Central memory CD4-positive, alpha-beta T cell (primary cell): ENCODE data around the gene LIPC.

Experiments
- DNase-seq: peaks from one replicate; pipeline ENCODE4 v3.0.0; 2022

Gene LIPC

DNA sequence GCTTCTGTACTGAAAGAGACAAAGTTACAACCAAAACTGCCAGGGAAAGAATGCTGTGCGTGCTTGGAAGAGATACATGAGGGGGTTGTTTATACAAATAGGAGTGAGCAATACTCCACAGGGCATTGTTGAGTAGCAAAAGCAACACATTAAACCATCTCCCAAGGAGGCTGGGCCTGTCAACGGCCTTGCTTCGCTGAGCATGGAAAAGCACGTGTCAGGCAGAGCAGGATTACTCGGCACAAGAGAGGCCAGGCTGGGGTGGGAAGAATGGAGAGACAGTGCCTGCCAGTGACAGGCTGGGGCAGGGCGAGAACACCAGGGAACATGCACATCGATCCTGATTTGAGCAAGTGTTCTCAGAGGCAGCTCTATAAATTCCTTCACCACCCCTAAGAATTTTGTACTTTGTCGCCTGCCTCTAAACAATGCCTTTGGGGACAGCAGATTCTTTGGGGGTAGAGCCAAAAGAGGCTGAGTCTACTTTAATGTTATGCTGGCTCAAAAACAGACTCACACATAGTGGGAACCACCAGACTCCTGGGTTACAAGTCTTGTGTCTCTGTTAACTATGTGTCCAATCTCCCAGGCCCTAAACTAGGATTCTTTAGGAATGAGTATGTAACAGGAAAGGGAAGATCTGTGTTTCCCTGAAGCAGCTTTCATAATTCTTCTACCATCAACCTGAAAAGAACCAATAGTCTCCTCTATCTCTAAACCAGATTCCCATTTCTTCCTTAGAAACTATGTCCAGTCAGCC lies 67.2 kb downstream of the LIPC start:
- no peak for DNase-seq

DNA sequence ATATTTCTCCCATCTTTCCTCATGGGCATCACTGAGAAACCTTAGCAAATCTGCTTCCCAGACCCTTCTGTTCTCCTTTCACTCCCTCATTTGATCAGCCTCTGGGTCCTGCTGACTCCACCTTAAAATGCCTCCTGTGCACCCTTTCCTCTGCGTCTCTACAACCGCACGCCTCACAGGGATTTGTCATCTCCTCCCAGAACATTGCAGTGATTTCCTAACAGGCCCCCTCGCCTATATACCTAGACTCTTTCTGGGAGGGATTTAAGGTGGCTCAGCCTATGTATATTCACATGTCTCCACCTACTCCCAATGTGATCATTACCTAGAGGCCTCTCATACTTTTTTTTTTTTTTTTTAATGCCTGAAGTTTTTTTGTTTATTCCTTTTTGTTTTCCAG lies 69.2 kb downstream of the LIPC start:
- DNase-seq, result no peak

DNA sequence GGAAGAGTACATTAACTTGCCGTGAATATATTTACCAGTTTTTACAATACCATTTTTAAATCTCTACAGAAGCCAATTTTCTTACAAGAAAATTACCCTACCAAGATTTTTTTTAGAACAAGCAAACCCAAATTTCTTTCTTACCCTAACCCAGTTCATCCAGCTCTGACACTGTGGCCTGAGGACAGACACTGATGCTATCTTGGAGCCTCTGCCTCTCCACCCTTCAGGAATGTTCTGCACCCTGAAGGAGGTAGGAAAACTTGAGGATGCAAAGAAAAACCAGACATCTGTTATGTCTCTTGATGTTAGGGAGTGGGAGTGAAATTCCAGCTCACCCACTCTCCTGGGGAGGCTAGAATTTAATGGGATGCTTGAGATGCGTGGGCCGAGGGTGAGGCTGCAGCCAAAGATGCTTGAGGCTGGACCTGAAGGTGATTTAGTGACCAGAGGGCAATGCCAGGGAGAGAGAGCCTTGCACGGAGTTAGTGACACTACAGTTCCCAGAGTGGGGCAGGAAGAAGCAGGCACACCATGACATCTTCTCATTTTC lies 69.9 kb downstream of the LIPC start:
- no peak for DNase-seq

DNA sequence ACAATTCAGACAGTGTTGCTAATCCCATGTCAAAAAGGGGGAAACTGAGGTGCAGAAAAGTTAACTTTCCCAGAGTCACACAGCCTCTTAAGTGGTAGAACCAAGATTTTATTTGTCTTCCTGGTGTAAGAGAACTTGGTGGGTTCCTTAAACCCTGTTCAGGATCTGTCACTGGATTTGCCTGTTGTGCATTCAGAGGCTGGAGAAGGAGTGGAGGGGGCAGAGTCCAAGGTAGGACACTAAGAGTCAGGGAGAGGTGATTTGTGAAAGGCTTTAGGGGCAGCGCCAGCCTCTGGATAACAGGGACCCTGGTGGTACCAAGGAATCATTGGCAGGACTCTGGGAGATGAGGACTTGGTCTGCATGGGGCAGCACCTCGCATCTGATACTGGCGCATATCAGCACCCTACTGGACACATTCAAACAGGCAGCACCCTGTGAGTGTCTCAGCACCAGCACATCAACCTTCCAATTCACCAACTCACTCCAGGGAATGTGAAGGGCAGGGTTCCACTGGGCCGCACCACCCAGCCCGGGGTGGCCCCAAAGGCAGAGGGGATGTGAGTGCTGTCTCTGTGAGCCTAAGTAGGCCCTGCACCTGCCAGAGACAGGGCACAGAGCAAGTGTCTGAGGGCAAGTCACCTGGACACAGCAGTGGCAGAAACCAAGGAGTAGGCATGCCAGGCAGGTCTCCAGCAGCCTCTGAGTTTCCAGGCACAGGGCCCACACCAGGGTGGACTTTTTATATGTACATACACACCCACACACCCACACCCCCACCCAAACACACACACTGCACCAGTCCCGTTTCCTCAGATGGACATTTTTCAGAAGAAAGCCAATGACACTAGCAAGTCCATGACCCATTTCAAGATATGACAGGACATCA lies 71.6 kb downstream of the LIPC start:
- no peak for DNase-seq

DNA sequence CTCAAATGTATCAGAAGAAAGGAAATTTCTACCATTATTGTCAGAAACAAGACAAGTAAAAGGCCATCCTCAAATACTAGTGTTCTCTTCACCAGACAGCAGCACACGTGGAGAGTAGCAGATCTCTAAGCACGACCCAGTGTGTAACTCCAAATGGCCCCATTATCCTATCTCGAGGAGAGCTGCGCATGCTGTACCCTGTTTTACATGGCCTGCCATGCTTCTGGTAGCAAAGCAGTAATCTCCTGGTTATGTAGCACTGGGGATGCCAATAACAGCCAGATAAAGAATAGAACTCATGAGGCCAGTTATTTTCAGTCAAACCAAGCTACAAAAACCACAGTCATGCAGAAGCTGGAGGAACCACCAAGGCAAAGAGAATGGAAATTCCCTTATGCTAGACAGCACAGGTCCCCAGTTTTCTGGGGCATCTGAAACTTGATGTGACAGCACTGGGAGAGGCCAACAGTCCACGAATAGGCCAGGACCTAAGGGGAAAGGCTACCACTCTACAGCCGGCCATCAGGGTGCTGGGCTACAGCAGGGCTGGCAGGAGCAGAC lies 73.0 kb downstream of the LIPC start:
- no peak for DNase-seq

DNA sequence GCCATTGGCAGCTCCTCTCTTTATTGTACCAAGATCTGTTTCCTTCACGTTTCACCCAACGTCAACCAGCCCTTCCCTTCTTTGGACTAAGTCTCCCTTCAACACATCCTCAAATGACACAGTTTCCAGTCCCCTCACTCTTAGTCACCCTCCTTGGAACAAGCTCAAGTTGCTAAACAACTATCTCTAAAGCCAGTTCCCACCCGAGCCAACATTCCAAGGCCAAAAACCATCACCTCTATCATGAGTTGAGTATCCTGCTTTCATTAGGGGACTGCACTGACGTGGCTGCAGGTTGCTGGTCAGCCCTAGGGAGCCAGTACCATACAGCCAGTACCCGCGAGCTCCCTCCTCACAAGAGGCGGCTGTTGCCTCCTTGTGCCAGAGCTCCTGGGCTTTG lies 73.8 kb downstream of the LIPC start:
- no peak for DNase-seq

DNA sequence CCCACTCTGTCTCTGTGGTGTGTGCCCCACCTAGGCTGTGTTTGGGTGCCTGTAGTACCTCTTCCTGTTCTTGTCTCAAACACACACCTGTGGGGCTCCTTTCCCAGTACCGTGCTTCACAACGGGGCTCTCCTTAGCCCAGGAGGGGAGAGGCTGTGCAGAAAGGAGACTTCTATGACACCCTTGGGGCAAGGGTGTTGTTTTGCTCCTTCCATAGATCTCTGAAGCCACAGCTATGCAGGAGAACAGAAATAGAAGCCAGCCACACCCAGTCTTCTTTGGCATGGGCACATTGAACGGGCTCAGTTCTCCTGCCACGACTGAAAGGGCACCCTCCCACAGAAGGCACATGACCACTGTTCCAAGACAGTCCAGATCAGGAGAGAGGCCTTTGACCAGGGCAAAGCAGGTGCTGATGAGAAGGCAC lies 74.3 kb downstream of the LIPC start:
- no peak for DNase-seq

DNA sequence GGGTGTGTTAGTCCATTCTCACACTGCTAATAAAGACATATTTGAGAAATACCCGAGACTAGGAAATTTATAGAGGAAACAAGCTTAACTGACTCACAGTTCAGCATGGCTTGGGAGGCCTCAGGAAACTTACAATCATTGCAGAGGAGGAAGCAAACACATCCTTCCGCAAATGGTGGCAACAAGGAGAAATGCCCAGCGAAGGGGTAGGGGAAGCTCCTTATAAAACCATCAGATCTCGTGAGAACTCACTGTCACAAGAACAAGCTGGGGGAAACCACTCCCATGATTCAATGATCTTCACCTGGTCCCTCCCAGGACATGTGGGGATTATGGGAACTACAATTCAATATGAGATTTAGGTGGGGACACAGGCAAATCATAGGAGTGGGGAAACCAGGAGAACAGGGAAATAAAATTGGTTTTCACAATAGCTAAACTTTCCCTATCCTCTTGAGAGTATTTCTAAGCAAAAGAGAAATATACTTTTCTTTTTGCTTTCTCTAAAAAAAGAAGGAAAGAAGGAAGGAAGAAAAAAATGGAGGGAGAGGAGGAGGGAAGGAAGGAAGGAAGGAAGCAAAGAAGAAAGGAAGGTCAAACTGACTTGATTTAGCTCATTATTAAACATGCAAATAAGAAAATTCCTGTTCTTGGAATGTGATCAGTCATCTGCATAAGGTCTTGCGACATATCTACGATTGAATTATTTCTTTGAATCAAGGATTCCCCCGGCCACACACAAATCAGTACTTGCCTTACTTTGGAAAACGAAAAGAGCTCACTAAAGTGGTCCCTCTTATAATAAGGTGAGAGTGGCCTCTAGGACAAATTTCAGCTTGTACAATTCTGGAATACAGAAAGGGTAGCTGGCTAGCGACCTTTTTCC lies 75.2 kb downstream of the LIPC start:
- DNase-seq, result no peak

DNA sequence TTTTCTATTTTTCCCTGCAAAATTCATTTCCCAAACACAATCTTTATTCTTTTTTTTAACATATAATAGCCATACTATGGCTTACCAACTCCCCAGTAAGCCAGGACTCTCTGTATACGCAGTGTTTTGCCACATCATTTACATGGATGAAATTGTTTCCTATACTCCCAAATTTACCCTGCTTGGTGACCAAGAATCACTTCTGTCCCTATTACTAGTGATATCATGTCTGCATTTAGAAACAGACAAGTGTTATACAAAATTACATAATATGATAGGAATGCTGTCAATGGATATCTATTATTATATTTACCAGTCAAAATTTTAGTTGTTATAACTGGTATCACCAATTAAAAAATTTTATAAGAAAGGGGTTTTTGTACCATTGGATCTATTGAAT lies 77.8 kb downstream of the LIPC start:
- DNase-seq, result no peak

DNA sequence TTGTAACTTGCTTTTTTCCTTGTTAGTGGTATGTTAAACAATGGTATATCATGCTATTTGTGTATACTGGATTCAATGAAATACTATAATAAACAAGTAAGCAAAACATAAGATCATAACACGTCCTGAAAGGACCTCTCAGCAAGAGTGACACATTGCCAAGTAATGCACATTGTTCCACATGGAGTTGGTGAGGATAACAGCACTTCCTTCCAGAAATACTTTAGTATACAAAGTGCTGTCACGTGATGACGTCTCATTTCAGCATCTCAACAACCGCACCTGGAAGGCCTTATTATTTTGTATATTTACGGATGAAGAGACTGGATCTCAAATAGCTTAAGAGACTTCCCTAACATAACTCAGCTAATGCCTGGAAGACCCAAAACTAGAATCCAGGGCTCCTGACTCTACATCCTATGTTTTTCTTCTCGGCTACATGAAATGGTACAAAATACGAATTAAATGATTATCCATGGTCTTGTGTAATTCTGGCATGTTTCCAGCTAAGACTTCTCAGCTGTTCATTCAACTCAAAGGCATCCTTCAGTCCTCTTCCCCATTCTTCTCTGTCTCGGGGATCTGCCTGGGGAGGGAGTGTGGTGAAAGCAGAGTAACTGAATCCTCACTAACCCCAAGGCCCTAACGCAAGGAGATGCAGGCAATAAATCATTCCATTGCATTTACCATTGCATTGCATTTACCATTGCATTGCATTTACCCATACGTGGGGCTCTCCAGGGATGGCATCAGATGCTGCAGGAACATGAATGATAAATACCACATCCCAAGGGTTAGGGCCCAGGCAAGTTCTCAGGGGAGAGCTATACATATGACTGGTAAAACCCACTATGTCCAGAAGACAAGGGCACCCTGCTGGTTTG lies 79.2 kb downstream of the LIPC start:
- no peak for DNase-seq

DNA sequence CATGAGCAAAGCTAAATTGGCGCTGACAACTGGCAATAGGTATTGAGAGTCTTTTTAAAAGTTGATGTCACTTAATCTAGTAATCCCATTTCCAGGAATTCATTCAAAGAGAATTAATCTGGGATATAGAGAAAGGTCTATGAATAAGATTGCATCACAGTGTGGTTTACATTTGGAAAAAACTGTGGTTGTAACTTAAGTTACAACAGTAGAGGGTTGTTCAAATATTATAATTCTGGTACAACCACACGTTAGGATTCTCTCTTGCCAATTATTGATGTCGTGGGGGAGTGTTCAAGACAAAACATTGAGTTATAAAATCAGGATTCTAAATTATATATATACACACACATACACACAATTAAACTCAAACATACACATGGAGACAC lies 79.8 kb downstream of the LIPC start:
- DNase-seq, result no peak

DNA sequence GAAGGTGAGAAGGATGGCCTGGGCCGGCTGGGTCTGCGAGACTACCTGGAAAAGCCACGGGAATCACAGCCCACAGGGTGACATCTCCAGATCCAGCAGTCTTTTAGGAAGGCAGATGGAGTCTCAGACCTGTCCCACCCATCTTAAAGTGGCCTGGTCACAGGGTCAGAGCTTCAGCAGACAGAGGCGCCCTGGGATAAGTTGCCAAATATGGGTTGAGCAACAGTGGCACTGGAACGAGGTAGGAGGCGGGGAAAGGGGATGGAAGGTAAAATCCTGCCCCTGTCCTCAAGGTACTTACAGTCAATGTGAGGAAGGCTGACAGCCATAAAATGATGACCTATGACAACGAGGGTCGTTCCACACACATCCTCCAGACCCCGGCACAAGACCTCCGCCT lies 80.7 kb downstream of the LIPC start:
- DNase-seq, result no peak

DNA sequence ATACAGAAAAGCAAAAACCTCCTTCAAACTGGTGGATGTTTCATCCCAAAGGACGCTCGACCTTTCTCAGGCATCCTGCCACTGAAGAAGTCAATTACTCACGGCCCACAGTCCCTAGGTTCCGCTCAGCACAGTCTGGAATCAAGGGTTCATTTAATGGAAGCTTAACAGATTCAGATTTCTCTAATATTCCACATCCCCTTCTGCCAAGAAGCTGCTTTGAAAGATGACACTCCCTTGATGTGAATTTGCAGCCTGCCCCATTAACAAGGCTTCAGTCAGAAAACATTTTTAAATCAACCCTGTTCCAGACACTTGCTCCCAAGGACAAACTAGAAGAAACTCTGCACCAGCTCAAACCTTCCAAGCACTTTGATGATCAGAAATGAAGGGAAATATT lies 81.2 kb downstream of the LIPC start:
- no peak for DNase-seq

DNA sequence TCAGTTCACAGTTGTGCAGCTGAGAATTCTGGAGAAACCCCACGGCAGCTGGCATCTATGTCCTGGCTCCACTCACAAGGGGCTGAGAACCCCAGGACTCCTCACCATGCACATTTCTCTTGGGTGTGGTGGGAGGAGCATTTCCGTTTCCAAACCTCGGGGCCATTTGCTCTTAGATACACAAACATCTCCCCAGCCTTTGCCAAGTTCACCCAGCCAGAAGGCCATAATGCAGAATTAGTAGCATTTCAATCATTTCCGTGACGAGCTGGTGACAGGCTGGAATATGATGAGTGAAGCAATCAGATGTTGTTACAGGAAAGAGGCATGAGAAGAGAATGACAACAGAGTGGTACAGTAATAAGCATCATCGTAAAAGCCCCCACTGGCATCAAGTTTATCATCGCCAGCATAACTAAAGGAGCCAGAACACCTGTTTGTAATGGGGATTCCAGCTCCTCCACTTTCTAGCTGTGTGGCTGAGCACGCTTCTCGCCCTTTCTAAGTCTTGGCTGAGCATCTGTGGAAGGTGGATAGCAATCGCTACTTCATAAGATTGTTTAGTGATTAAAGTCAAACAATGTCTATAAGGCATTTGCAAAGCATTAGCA lies 82.0 kb downstream of the LIPC start:
- no peak for DNase-seq

DNA sequence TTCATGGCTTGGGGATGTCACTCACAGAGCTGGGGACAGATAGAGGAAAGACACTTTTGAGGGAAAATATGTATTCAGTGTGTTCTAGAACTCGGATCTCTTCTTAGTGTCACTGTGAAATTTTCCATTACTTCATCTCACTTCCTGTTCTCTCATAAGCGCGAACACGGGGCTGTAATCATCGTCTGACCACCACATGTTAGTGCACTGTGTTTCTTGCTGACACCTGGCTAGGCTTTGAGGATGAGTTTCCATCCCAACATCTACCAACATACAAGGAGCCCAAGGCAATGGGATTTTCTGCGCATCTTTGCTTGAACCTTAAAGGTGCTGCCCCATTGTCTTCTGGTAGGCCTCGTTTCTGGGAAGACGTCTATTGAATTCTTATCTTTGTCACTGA lies 84.0 kb downstream of the LIPC start:
- DNase-seq, result no peak

DNA sequence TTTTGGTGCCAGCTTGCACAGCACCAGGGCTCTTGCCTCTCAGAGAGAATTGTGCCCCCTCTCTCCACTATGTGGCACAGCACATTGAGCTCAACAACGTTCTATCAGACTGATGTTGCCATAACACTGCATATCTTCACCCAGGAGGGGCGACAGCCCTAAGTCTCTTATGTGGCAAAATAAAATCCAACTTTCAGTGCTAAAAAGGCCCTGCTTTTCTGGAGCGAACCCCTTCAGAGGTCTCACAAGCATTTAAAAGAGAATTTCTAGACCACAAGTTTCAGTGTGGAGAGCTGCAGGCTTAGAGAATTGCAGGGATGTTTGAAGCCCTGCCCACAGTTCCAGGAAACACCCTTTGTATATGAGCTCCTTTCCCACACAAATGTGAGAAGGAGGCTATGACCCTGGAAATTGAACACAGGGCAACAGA lies 85.5 kb downstream of the LIPC start:
- DNase-seq, result peak; percentile 10

DNA sequence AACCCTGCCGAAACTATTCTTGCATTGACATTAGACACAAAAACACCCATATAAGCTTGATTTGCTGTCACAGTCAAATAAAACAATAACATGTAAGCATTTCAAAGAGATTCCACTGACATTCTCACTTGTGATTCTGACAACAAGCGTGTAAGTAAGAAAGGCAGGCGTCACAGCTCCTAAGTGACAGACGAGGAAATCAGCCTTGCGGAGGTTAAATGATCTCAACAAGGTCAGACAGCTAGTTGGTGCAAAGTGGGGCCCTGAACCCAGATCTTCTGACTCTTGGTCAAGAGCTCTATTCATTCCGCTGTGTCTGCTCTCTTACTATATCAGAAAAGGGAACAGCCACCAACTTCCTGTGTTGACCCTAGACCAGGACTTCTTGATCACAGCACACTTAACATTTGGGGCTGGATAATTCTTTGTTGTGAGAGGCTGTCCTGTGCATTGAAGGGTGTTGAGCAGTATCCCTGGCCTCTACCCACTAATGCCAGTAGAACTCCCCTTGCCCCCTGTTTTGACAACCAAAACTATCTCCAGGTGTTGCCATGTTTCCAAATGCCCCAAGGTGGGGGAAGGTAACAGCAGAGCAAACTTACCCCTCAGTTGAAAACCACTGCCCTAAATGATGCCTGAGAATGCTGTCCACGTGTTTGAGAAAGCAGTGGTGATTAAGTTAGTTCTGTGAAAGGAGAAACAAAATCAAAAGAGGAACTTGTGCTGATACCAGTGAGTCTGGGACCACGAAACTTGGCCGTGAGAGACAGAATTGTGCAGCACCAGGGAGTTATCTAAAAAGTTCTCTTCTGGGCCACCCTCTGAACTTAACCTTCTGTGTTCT lies 86.1 kb downstream of the LIPC start:
- peak; percentile 14 for DNase-seq

DNA sequence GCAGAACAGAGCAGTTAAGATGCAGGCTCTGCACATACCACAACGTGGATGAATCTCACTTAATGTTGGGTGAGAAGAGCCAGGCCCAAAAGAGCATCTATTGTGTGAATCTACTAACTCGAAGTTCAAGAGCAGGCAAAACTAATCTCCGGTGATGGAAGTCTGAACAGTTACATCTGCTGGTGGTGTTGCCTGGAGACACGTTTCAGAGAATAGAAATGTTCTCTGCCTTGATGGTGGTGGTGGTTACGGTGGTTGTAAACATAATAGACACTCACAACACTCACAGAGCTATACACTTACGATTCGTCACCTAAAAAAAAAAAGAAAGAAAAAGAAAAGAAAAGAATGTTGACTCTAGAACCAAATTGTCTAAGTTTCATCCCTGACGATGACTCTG lies 86.8 kb downstream of the LIPC start:
- DNase-seq, result peak; percentile 35

DNA sequence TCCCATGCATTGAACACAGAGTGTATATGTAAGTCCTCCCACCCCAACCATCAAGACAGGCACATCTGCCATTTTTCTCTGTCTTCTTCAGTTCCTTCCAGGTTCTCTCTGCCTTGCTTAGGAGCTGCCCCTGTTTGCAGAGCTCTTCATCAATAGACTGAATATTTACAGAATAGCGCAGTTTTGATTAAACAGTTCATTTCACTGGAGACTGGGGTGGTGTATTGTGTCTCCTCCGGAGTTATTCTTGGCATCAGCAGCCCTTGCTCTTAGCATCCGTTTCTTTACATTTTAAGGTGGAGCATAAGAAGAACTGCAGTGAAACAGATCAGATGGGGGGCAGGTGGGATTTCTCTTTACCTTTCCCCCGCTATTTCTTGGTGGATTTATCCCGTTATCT lies 87.7 kb downstream of the LIPC start:
- DNase-seq, result no peak

DNA sequence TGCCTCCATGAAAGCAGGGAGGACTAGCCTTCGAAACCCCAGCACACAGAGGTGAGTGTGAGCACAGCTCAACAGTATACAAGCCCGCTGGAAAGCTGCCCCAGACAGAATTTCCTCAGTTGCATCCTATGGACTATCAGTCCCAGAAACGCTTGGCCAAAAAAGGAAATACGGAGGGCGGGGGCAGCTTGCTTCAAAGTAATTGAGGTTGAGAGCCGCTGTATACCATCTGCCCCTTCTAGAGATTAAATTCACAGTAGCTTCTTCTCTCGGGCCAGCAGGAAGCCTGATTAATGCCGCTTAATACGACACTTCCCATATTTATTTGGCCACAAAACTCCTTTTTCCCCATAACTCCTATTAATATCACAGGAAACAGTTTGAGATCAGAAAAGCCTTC lies 88.7 kb downstream of the LIPC start:
- no peak for DNase-seq
